Activated CD4-positive, alpha-beta T cell treated with anti-CD3 and anti-CD28 coated beads, Interleukin-2, amount 50 U/mL, for 48 hours (primary cell): ENCODE results near the gene TRHDE.
"Not testable (repeated sequence)": the region's sequence is repeated elsewhere in the genome, so short reads cannot be mapped to it uniquely, and the experiment has no call there.

Experiments used
- DNase-seq, 2 experiments: peaks; one replicate each; pipeline ENCODE4 v3.0.0-alpha.2; 2020

Gene TRHDE

DNA sequence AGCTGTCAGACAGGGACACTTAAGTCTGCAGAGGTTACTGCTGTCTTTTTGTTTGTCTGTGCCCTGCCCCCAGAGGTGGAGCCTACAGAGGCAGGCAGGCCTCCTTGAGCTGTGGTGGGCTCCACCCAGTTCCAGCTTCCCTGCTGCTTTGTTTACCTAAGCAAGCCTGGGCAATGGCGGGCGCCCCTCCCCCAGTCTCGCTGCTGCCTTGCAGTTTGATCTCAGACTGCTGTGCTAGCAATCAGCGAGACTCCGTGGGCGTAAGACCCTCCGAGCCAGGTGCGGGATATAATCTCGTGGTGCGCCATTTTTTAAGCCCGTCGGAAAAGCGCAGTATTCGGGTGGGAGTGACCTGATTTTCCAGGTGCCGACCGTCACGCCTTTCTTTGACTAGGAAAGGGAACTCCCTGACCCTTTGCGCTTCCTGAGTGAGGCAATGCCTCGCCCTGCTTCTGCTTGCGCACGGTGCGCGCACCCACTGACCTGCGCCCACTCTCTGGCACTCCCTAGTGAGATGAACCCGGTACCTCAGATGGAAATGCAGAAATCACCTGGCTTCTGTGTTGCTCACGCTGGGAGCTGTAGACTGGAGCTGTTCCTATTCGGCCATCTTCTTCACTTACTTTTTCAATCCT, 248.0 kb downstream of the TRHDE start:
- not testable (repeated sequence) for DNase-seq

- DNase-seq: no peak
Measured at GRCh38 chr12:72521326-72521725, 249.2 kb downstream of the TRHDE start.

GRCh38 chr12:72522411-72522810, 250.2 kb downstream of the TRHDE start:
- no peak for DNase-seq

- no peak for DNase-seq
Measured at GRCh38 chr12:72523754-72524153, 251.6 kb downstream of the TRHDE start.

DNA sequence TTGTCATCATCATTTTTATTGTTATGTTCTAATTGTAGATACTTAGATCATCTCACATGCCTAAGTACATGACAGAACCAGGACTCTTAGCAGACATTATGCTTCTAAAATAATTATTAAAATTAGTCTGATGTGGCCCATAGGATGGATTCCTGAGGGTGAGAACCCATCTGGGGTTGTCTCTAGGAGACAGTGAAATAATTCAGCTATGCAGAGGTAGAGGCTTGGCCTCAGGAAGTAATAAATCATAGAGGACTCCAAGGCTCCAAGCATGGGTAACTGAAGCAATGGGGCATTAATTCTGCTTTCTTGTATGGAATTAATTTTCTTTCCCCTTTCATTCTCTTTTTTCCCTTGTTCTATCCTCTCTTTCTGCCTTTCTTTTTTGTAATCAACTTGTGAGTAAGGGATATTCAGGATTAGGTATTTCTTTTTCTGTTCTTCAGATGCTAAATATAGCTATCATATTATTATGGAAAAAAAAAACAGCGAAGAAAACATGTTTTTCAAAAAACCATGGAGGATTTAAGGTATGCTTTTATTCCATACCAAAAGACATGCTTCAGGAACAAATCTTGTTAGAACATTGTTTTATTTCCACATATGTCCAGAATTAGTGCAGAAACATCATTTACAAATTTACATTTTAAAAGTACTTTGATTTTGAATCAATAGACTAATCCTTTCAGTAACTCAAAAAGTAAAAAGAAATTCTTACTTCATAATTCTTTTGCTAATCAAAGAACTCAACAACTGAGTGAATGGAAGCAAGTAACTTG, 263.2 kb downstream of the TRHDE start:
- no peak for DNase-seq

DNA sequence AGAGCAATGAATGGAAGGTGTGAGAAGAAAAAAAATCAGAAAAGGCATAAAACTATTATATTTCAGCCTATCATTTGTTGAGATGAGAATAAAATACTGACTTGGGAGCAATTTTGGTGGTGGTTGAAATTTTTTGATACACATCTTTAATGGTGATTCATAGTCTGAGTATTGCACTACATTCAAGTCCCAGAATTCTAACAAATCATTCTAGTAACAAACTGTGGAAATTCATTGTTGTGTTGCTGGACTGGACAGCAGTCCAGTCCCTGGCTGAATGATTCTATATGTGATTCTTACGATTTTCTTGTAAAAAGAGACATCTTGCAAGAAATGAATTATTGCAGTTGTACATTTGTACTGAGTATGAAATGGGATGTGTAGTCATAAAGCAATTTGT, 268.6 kb downstream of the TRHDE start:
- no peak for DNase-seq

DNA sequence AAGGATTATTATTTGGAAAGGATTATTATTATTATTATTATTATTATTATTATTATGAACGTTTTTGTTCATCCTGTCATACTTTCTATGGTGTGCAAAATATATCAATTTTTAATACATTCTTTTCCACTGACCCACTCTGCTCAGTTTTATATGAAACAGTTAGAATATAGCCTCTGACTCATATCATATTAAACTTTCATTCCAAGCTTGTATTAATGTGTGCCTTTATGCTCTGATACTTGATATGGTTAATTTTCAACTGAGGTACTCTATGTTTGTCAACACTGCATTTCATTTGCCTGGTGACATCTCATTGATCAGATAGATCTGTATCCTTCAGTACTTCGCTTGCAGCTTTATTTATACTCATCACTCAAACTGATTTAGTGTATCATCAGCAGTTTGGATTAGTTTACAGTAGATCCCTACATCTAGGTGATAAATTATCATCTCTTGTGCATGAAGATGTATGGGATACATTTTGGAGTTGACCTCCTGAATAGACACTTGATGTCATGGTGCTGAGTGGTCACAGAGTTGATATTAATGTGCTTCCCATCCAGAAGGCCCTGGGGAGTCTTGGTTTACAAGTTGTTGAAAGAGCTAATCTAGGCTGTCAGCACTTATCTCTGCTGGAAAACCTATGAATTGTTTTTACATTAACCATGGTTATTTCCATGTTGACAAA, 271.8 kb downstream of the TRHDE start:
- no peak for DNase-seq

DNA sequence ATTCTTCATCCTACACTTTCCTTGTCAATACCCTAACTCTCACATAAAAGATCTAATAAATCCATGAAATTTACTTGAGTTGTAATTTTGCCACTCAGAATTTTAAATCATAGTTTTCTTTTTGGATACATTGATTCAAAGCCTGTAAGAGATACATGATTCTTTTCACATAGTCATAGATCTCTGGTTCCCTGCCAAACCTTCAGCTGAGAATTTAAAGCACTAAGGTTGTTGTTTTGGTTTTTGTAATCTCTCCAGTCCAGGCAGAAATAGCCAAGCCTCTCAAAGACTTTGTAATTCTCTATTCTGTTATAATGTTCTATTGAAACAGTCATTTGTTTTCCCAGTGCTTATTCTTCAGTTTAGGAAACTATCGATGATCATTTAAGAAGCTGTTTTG, 273.9 kb downstream of the TRHDE start:
- DNase-seq: no peak

GRCh38 chr12:72547573-72547972, 275.4 kb downstream of the TRHDE start:
- no peak for DNase-seq

GRCh38 chr12:72549184-72549583, 277.0 kb downstream of the TRHDE start:
- no peak for DNase-seq

DNA sequence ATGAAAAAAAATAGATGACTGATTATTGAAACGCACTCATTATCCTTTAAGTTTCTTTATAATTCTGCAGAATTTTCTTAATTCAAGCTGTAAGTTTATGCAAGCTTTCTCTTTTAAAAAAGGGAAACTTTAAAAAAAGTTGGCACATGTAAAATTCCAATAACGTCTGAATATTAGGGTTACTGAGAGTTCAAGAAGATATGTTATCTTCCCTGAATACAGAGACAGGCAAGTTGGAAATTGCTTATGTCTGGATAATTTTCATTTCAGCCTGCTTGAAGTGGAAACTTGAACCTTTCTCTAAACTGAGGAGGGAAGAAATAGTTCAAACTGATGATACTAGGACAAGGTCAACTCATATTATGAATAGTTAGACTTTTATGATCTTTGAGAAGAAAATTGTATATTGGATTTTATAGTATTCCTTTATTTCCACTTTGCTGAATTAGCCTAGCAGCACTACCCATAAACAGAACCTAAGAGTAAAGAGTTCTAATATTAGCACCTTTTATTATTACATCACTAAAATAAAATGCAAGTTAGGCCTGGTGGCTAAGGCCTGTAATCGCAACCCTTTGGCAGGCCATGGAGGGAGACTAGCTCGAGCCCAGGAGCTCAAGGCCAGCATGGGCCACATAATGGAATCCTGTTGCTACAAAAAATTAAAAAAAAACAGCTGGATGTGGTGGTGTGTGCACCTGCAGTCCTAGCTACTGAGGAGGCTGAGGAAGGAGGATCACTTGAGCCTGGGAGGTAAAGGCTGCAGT, 288.0 kb downstream of the TRHDE start:
- DNase-seq: no peak

GRCh38 chr12:72570601-72571000, 298.4 kb downstream of the TRHDE start:
- peak in 1 of 2 experiments; percentile 3 for DNase-seq

DNA sequence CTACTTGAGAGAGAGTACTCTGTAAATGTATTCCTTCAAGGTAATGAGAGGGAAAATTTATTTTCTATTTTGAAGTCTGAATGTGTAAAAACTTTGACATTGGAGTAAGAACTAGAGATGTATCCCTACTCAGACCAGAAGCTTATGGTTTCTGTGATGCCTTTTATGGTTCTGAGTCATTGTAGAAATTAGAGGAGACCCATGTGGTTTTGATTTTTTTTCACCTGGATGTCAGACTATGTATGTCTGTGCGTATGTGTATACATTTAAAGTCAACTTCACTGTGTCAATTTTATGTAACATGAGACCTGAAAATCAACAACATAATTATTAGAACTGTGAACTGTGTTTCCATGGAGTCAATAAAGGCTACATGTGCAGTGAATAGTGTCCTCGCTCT, 302.0 kb downstream of the TRHDE start:
- DNase-seq: no peak

GRCh38 chr12:72578327-72578726, 306.2 kb downstream of the TRHDE start:
- DNase-seq: no peak

DNA sequence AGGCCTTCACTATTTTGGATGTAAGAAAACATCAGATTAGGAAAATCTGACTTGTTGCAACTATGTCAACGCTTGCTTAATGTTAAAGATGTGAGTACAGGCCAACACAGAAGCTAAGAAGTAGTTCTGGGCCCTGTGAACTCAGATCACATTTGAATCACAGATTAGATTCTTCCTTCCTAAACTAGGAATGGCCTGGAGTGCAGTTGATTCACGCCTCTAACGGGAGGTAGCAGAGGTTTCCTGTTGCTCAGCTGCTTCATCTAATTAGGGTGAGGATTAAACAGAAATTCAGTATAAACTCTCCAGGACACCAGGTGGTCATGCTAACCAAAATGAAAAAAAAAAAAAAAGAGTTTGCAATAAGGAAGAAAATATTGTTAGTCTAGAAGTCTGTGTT, 314.3 kb downstream of the TRHDE start:
- DNase-seq: no peak

DNA sequence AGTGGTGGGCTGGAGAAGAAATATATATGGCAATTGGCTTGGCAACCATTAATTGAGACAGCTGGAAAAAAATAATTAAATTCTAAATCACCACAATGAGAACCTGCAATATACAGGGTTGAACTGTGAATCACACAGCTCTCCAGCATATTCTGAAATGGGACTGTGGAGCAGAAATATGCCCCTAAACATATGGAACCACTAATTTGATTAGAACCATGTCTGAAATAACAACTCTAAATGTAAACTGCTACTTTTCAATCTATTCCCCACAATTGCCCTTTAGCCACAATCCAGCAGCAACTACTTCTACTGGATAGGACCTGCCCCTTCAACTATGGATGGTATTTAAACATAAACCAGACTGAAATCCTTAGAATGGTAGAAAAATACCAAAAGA, 330.4 kb downstream of the TRHDE start:
- no peak for DNase-seq

DNA sequence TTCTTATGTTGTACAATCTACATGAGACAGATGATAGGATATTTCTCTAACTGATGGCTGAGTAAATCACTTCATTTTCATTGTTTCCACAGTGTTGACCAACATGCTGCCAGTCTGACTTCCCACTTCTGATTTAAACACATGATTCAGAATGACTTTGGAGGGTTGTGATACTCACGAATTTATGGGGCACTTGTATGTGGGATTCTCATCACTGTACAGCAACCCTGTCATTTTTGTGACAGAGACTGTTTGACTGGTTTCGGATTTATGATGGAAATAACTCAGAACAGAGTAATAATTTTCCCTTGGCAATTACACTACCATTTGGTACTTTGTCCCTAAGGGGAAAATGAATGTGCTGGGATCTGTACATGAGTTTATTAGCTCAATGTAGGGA, 333.8 kb downstream of the TRHDE start:
- no peak for DNase-seq

GRCh38 chr12:72610342-72610741, 338.2 kb downstream of the TRHDE start:
- DNase-seq: no peak

DNA sequence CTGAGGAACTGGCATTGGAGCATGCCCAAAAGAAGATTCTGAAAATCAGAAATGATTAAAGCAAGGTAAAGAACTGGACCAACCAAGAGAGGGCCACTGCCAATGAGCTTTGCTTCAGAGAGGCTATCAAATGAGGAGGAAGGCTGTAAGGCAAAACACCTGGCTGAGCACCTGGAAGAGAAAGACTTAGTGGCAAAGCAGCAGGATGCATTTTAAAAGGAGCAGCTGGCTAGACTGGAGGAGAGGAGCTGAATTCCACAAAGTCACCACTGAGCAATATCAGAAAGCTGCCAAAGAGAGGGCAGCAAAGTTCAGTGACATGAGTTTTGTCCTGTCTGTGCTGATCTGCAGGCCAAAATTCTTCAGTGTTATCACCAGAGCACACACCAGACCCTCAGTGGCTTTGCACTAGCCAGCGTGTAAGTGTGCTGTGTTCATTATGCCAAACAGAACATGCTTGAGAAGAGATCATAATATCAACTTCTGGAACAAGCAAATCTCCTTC, 338.7 kb downstream of the TRHDE start:
- DNase-seq: no peak

GRCh38 chr12:72612171-72612570, 340.0 kb downstream of the TRHDE start:
- DNase-seq: no peak

DNA sequence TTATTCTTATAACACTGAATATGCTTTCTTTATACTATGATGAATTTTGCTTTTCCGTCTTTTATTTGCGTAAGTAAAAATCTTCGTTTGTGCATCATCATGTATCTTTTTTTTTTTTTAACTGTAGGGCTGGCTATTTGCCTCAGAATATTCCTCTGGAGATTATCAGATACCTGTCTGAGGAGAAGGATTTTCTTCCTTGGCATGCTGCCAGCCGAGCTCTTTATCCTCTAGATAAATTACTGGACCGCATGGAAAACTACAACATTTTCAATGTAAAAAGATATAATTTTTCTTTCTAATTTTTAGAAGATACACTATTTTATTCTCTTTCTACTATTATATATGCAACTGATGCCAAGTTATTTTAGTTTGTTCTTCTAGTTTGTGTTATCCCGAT, 346.6 kb downstream of the TRHDE start:
- no peak for DNase-seq

- no peak for DNase-seq
Measured at GRCh38 chr12:72622556-72622955, 350.4 kb downstream of the TRHDE start.
